Neural crest cell (in vitro differentiated cells): Measurements from ENCODE around the gene TLE3. TPM values are rescaled to one million over a fixed set of nuclear protein-coding genes. Genes with fewer than 3 reads are reported as not detected.

ENCODE experiments used
- DNase-seq: peaks from one replicate; pipeline ENCODE4 v3.0.0; 2021; ENCODE audit warnings: low read depth, mixed read lengths, low spot score
- H3K27ac Mint-ChIP-seq: one replicate; pipeline ENCODE4 v1.8.0; 2021; ENCODE audit warnings: mild to moderate bottlenecking, mixed read lengths; ENCODE audit not compliant: unreplicated experiment
- H3K27me3 Mint-ChIP-seq: 2 replicates; pipeline ENCODE4 v1.8.0; 2021; ENCODE audit warnings: low read depth, mild to moderate bottlenecking, mixed read lengths
- H3K36me3 Mint-ChIP-seq: 2 replicates; pipeline ENCODE4 v1.8.0; 2021; ENCODE audit warnings: low read depth, mild to moderate bottlenecking, mixed read lengths
- H3K4me1 Mint-ChIP-seq: 2 replicates; pipeline ENCODE4 v1.8.0; 2021; ENCODE audit warnings: mixed read lengths
- H3K4me3 Mint-ChIP-seq: one replicate; pipeline ENCODE4 v1.8.0; 2021; ENCODE audit warnings: mild to moderate bottlenecking, mixed read lengths
- H3K9me3 Mint-ChIP-seq: 2 replicates; pipeline ENCODE4 v1.8.0; 2021; ENCODE audit warnings: mixed read lengths
- CTCF ChIP-seq: fragments of 200-600 bp; sonication (generic); conservative IDR thresholded peaks from 2 replicates; pipeline ENCODE4 v1.5.0; 2021; ENCODE audit warnings: antibody characterized with exemption, mild to moderate bottlenecking
- total RNA-seq: library from RNA; stranded (reverse); gene quantifications from 2 replicates; pipeline ENCODE4 v1.2.1, GENCODE V29; 2021

TLE3 gene
- total RNA-seq, 1 donor from 2014 or later = 89.9 TPM

- Mint-ChIP-seq H3K36me3 (no peaks in the 10 kb centered on the region), H3K27me3 (peaks cover 66% of the 10 kb centered on the region), H3K27ac (no peak overlapping the region), H3K9me3 (no peaks in the 10 kb centered on the region), H3K4me3 (no peak overlapping the region), H3K4me1 (peaks cover 32% of the 10 kb centered on the region)
- no peak for TF ChIP-seq CTCF
- DNase-seq = no peak
These were observed 11.8 kb upstream of the TLE3 start for GRCh38 chr15:70109531-70109930.

DNA sequence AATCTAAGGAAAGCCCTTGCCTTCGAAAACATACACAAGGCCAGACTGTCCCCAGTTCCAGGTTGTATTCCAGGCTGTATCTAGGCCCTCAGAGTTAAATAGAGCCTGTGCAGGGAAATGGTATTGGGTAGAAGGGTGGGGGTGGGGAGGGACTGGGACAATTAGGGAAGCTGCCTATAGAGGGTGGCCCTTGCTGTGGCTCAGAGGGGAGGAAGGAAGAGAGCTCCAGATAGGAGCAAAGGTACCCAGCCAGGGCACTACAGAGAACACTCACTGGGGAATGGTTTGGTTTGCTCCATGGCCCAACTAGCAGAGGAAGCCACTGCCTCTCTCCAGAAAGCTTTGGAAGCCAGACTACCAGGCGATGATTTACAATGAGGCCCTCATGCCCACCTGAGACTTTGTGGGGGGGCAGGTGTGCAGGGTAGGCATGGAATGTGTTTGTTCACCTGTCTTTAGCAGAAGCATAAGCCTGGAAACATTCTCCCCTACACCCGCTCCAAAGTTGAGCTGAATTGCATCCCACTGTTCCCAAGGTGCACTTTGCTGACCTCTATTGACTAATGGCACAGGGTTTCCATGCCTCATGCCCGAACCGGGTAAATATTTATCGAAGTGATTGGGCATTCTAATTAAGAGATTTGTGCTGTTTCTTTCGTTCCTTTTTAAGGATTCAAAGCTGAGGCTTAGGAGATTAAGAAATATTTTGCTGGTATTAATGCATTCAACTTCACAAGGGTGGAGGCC is 6.3 kb upstream of the TLE3 start:
- DNase-seq = no peak
- Mint-ChIP-seq H3K27me3 (peaks cover 76% of the 10 kb centered on the region), H3K4me1 (peaks cover 37% of the 10 kb centered on the region), H3K4me3 (peak overlapping the region; percentile 9), H3K27ac (no peak overlapping the region), H3K9me3 (no peaks in the 10 kb centered on the region), H3K36me3 (no peaks in the 10 kb centered on the region)
- TF ChIP-seq CTCF = no peak

GRCh38 chr15:70102827-70103226 is 5.1 kb upstream of the TLE3 start:
- Mint-ChIP-seq H3K27me3 (peaks cover 72% of the 10 kb centered on the region), H3K36me3 (no peaks in the 10 kb centered on the region), H3K27ac (no peak overlapping the region), H3K9me3 (no peaks in the 10 kb centered on the region), H3K4me1 (peaks cover 44% of the 10 kb centered on the region), H3K4me3 (peak overlapping the region; percentile 28)
- DNase-seq = no peak
- TF ChIP-seq CTCF = no peak

DNA sequence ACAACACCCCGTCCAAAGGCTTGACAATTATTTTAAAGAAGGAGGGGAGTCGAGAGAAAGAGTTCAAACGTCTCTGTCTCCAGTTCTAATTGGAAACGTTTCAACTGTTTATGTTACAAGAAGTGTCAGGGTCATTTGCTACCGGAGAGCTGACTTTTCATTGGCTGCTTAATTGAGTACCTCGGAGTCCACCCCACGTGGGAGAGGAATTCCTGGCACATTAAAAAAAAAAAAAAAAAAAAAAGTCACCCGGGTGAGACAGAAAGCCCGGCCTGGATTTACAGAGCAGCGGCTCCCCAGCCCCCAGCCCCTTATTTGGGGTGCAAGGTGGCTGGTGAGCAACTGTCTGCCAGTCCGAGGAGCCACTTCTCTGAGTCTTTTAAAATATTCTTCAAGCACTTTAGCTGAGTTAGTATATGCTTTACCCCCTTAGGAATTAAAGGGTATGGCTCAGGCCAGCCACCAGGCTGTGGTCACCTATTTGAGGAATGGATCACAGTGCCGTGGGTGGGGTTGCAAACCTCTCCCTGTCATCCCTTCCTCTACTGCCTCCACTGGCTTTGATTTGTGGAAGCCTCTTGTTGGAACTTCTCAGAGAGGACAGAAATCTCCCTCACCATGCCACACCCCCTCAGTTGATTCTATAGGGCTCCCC is 3.9 kb upstream of the TLE3 start:
- Mint-ChIP-seq H3K27me3 (peaks cover 66% of the 10 kb centered on the region), H3K4me3 (peak overlapping the region; percentile 99), H3K9me3 (no peaks in the 10 kb centered on the region), H3K4me1 (peaks cover 48% of the 10 kb centered on the region), H3K36me3 (peaks cover 2% of the 10 kb centered on the region), H3K27ac (no peak overlapping the region)
- peak; percentile 72 for DNase-seq
- no peak for TF ChIP-seq CTCF

- peak; percentile 59 for DNase-seq
- H3K27ac Mint-ChIP-seq = peak overlapping the region; percentile 50
- peaks cover 60% of the 10 kb centered on the region for H3K27me3 Mint-ChIP-seq
- no peaks in the 10 kb centered on the region for H3K9me3 Mint-ChIP-seq
- peak overlapping the region; percentile 99 for H3K4me3 Mint-ChIP-seq
- peak; percentile 66 for TF ChIP-seq CTCF
- peaks cover 48% of the 10 kb centered on the region for H3K4me1 Mint-ChIP-seq
- peaks cover 2% of the 10 kb centered on the region for H3K36me3 Mint-ChIP-seq
These were observed 3.0 kb upstream of the TLE3 start for GRCh38 chr15:70100474-70101341.
